Astrocyte of the cerebellum (primary cell): ENCODE results near the gene ADRA2B.

Experiments used
- DNase-seq: peaks from one replicate; pipeline ENCODE4 v3.0.0-alpha.2; 2011; ENCODE audit warnings: low read depth
- H3K4me3 ChIP-seq: 2 replicates; pipeline ENCODE4 v1.5.1; 2011; ENCODE audit warnings: mild to moderate bottlenecking, low read depth, low read length, moderate library complexity
- CTCF ChIP-seq: IDR thresholded peaks from 2 replicates; pipeline ENCODE4 v1.5.1; 2012; ENCODE audit warnings: low read length, low read depth, moderate library complexity, mild to moderate bottlenecking; ENCODE audit errors: missing control alignments
- in situ Hi-C: cut with HindIII; loops from 2 replicates; pipeline ENCODE4 v1.10.0; 2017; ENCODE audit warnings: low sequenced_read_pairs

The ADRA2B gene

GRCh38 chr2:96093528-96093927, 22.8 kb downstream of the ADRA2B start:
- in situ Hi-C loops: no loop called here
- DNase-seq: no peak
- H3K4me3 ChIP-seq: no peak overlapping the region
- no peak for TF ChIP-seq CTCF

- H3K4me3 ChIP-seq: no peak overlapping the region
- in situ Hi-C loops: no loop called here
- no peak for TF ChIP-seq CTCF
- no peak for DNase-seq
Measured at GRCh38 chr2:96092951-96093350, 23.4 kb downstream of the ADRA2B start.

GRCh38 chr2:96092573-96092877, 23.8 kb downstream of the ADRA2B start:
- in situ Hi-C loops: no loop called here
- no peak overlapping the region for H3K4me3 ChIP-seq
- DNase-seq: no peak
- TF ChIP-seq CTCF: no peak

GRCh38 chr2:96091711-96092572, 24.4 kb downstream of the ADRA2B start:
- in situ Hi-C loops: no loop called here
- TF ChIP-seq CTCF: no peak
- no peak overlapping the region for H3K4me3 ChIP-seq
- no peak for DNase-seq

GRCh38 chr2:96091141-96091710, 25.1 kb downstream of the ADRA2B start:
- no peak for DNase-seq
- in situ Hi-C loops: no loop called here
- TF ChIP-seq CTCF: no peak
- no peak overlapping the region for H3K4me3 ChIP-seq

GRCh38 chr2:96090196-96090926, 26.0 kb downstream of the ADRA2B start:
- no peak for DNase-seq

More at GRCh38 chr2:96090196-96090926, 26.0 kb downstream of the ADRA2B start:
- in situ Hi-C loops: no loop called here
- no peak overlapping the region for H3K4me3 ChIP-seq
- no peak for TF ChIP-seq CTCF
